Bronchial epithelial cell (primary cell): Measurements from ENCODE around the gene LYPD6B. TPM values are rescaled to one million over a fixed set of nuclear protein-coding genes. Genes with fewer than 3 reads are reported as not detected.

ENCODE experiments used
- DNase-seq: peaks from one replicate; pipeline ENCODE4 v3.0.0-alpha.2; 2010; ENCODE audit warnings: low read depth
- FAIRE-seq: peaks from 2 replicates; lab custom pipeline; 2011; peaks lifted over from hg19 to GRCh38; lab: Jason Lieb, UNC
- H3K27me3 ChIP-seq: 2 replicates; pipeline ENCODE4 v1.5.1; 2011; ENCODE audit warnings: low read length; ENCODE audit not compliant: control insufficient read depth, insufficient read depth
- H3K36me3 ChIP-seq: 2 replicates; pipeline ENCODE4 v1.5.1; 2011; ENCODE audit warnings: low read length; ENCODE audit not compliant: control insufficient read depth, insufficient read depth
- H3K4me3 ChIP-seq: 2 replicates; pipeline ENCODE4 v1.5.1; 2011; ENCODE audit warnings: mild to moderate bottlenecking, low read depth, low read length, control low read depth
- total RNA-seq: library from RNA; depleted of rRNA; stranded (reverse); fragments of >200 nt; gene quantifications from 2 replicates; pipeline ENCODE4 v1.2.1, GENCODE V29; 2014
- TF ChIP-seq, protein P1 (sequence below): IDR thresholded peaks from 2 replicates; pipeline ENCODE4 v1.5.1; 2011; ENCODE audit warnings: mild to moderate bottlenecking, moderate library complexity, low read length, control low read depth, inconsistent platforms; ENCODE audit not compliant: insufficient read depth, severe bottlenecking

The LYPD6B gene
- total RNA-seq, 1 donor from 2014 or later, result 14.7 TPM

DNA sequence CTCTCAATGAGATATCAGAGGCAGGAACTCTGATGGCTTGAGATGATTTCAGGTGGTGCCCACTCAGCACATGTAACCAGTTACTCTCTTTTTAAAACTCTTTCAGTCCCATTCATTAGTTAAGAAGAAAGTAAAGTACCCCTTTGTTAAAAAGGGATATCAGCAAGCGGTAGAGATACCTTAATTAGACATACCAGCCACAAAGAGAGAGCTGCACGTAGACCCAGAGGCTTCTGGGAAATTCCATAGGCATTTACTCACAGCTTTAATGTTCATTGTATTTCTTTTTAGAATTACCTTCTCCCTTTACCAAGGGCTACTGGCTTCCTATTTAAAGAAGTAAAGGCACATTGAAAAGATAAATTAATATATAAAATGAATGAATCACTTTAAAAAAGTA is 63.3 kb downstream of the LYPD6B start:
- Histone ChIP-seq H3K27me3 (no peaks in the 10 kb centered on the region), H3K4me3 (no peak overlapping the region), H3K36me3 (no peaks in the 10 kb centered on the region)
- TF ChIP-seq, protein P1, sequence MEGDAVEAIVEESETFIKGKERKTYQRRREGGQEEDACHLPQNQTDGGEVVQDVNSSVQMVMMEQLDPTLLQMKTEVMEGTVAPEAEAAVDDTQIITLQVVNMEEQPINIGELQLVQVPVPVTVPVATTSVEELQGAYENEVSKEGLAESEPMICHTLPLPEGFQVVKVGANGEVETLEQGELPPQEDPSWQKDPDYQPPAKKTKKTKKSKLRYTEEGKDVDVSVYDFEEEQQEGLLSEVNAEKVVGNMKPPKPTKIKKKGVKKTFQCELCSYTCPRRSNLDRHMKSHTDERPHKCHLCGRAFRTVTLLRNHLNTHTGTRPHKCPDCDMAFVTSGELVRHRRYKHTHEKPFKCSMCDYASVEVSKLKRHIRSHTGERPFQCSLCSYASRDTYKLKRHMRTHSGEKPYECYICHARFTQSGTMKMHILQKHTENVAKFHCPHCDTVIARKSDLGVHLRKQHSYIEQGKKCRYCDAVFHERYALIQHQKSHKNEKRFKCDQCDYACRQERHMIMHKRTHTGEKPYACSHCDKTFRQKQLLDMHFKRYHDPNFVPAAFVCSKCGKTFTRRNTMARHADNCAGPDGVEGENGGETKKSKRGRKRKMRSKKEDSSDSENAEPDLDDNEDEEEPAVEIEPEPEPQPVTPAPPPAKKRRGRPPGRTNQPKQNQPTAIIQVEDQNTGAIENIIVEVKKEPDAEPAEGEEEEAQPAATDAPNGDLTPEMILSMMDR, result no peak
- peak; percentile 8 for DNase-seq
- no peak for FAIRE-seq

DNA sequence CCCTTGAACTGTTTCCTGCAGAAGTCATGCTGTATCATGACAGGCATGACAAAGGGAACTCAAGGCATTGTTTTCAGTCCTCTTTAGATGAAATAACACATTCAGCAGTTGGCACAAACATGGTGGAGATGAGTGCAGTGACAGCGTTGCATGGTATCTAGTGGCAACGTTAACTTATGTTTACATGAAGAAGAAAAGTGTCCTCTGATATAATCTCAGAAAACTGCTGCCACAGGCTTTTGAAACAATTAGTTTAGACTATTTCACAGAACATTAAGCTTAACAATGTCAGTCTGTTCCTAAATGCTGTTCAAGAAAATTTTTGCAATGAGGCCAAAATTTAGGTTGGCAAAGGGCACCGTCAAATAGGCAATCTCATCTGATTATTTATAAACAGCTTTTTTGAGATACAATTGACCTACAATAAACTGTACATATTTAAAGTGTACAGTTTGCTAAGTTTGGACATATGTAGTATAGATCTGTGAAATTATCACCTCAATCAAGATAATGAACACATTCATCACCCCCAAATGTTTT is 64.7 kb downstream of the LYPD6B start:
- Histone ChIP-seq H3K4me3 (no peak overlapping the region), H3K36me3 (no peaks in the 10 kb centered on the region), H3K27me3 (no peaks in the 10 kb centered on the region)
- FAIRE-seq (no peak), DNase-seq (no peak)
- TF ChIP-seq, protein P1, result no peak

DNA sequence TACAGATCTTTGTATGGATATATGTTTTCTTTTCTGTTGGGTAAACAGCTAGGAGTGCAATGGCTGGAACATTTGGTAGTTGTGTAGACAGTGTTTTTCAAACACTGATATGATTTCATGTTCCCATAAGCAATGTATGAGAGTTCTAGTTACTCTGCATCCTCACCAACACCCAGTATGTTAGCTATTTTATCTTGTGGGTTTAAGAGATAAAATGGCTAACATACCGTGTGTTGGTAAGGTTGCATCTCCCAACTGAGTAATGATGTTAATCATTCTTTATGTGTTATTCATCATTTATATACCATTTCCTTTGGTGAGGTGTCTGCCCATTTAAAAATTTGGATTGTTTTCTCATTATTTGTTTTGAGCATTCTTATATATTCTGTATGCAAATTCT is 65.7 kb downstream of the LYPD6B start:
- no peak for FAIRE-seq

DNA sequence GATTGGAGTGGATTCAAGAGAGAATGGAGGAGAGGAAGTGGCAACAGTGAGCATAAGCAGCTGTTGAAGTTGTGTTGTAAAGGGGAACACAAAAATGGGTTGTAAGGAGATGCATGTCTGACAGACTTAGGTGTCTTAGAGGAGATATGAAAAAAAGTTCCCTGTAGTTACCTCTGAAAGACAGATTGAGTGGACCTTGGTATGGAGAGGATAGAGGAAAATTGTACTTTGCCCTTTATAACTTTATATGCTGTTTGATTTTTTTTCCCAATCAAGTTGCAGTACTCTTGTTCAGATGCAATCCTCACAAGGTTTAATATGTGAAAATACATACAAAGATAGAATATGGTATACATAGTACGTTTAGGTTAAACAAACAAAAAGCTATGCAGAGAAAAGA is 73.6 kb downstream of the LYPD6B start:
- FAIRE-seq (no peak), DNase-seq (no peak)
- TF ChIP-seq, protein P1, result no peak
- Histone ChIP-seq H3K36me3 (no peaks in the 10 kb centered on the region), H3K27me3 (no peaks in the 10 kb centered on the region), H3K4me3 (no peak overlapping the region)

More for the DNA sequence above, 65.7 kb downstream of the LYPD6B start:
- no peaks in the 10 kb centered on the region for H3K27me3 ChIP-seq
- H3K4me3 ChIP-seq, result no peak overlapping the region
- H3K36me3 ChIP-seq, result no peaks in the 10 kb centered on the region
- TF ChIP-seq, protein P1, result no peak
- peak; percentile 20 for DNase-seq

DNA sequence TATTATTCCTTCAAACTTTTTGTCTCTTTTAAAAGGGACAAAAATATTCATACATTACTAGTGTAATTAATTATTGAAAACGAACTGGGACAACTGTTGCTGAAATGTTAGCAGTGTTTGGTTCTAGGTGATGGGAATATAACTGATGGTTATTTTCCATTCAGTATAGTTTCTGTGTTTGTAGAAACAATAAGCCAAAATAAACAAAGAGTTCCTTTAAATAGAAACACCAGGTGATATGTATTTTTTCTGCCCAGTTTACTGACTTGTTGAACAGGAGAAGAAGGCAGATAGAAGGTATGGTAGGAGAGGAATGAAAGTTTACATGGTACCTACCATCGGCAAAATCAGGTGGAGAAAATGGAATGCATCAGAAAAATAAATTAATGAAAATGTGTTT is 74.2 kb downstream of the LYPD6B start:
- Histone ChIP-seq H3K27me3 (no peaks in the 10 kb centered on the region), H3K36me3 (no peaks in the 10 kb centered on the region), H3K4me3 (no peak overlapping the region)
- FAIRE-seq (no peak), DNase-seq (no peak)
- TF ChIP-seq, protein P1, result no peak

DNA sequence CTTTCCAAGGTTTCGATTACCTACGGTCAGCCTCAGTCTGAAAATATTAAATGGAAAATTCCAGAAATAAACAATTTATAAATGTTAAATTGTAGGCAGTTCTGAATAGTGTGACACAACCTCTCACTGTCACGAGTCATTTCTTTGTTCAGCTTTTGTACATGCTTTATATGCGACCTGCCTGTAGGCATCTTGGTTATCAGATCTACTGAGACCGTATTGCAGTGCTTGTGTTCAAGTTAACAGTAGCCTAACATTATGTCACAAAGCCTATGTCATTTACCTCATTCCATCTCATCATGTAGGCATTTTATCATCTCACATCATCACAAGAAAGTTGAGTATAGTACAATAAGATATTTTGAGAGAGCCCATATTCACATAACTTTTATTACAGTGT is 77.3 kb downstream of the LYPD6B start:
- no peak for DNase-seq
- FAIRE-seq, result no peak
- TF ChIP-seq, protein P1, result no peak

More for the DNA sequence above, 77.3 kb downstream of the LYPD6B start:
- Histone ChIP-seq H3K27me3 (no peaks in the 10 kb centered on the region), H3K4me3 (no peak overlapping the region), H3K36me3 (no peaks in the 10 kb centered on the region)
